CD1c-positive myeloid dendritic cell (primary cell): ENCODE data around the gene FHIT.
"Not testable (repeated sequence)": the region's sequence is repeated elsewhere in the genome, so short reads cannot be mapped to it uniquely, and the experiment has no call there.

Experiments
- DNase-seq: peaks from one replicate; pipeline ENCODE4 v3.0.0-alpha.2; 2016; ENCODE audit errors: extremely low spot score

The FHIT gene

DNA sequence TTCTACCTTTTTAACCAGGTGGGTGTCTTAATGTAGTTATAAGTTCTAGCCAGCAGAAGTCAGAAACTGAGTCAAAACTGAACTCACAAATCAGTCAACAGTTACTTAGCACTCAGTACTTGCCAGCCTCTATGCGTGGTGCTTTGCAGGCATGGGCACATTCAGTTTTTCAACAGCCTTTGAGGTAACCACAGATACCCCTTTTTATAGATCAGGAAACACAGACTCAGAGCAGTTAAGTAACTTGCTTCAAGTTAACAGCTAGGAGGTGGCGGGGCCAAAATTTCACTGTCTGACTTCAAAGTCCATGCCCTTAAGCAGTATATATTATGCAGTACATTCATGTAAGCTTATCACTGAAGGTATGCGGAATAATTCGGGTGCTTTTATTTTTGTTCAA is 139.4 kb downstream of the FHIT start:
- no peak for DNase-seq

DNA sequence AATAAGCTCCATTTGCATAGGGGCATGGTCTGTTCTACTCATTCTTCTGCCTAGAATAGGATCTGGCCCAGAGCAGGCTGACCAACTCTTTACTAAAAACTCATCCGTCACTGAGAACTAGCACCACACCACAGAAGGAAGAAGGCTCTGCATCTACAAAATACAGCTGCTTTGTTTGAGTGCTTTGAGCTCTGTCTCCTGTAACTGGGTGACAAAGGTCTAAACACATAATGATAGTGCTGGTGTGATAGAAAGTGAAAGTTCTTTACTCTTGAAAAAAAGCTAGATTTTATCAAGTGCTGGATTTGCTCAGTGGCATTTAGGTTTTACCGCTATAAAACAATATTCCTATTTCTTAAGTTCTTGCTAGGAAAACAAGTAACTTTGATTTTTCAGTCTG is 140.7 kb downstream of the FHIT start:
- no peak for DNase-seq

DNA sequence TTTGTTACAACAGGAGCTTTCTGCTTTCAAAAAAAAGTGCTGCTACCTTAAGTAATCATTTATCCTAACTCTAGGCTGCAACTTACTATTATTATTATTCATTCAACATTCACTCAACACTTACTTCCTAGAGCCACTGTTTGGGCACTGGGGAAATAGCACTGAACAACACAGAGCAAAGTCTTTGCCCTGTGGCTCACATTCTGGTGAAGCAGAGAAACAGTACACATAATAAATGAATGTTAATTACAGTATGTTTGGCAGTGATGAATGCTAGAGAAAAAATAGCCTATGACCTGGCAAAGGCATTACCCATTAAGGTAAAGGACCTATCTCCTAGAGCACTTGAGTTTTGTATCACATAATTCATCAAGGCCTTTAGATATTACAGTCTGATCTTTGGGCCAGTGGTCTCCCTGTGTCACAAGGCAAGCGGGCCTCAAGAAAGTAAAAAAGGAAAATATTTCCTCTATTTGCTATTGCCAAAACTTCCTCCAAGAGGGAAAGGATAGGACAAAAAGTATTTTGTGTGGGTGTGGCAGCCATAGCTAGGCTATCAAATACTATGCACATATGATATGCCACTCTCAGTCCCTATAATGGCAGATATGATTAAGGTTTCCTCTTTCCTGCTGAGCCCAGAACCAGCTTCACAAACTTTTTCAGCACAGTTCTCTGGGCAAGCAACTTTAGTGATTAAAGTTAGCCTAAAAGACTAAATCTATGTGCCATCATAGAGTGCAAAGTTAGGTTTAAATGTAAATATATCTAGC is 142.8 kb downstream of the FHIT start:
- no peak for DNase-seq

DNA sequence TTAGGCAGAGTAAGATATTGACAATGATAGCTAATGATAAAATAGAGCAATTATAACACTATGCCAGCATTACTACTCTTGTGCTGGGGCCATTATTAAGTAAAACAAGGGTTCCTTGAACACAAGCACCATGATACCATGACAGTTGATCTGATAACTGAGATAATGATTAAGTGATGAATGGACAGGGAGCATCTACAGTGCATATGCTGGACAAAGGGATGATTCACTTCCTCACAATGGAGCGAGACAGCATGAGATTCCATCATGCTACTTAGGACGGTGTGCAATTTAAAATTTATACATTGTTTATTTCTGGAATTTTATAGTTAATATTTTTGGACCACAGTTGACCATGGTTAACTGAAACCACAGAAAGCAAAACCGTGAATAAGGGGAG is 156.6 kb downstream of the FHIT start:
- DNase-seq = no peak

DNA sequence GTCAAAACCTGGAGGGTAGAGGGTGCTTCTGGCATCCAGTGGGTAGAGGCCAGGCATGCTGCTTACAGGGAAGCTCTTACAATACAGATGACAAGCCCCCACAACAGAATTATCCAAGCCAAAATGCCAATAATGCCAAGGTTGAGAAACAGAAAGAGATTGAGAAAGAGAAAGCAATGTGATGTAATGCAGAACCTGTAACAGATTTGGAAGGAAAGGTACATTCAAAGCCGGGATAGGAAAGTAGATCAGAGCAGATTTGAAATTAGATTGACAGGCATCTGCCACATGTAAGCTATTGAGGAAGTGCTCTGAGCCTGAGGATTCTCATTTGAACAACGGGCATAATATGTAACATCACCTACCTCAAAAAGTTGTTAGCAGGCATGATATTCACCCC is 157.9 kb downstream of the FHIT start:
- no peak for DNase-seq

DNA sequence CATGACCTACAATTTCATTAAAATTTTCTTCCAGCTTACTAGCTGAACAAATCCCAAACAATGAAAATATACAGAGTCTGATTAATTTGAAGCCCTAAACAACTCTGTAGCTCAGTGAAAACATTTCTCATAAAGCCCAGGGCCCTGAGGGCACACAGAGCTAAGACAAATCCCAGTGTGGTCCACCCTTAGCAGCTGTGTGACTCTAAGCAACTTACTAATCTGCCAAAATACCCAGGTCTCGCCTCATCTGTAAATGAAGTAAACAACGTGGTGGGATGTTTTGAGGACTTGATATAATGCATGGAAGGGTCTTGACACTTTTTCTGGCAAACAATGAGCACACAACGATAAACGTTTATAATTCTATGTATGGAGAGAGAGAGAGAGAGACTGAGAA is 158.4 kb downstream of the FHIT start:
- no peak for DNase-seq

DNA sequence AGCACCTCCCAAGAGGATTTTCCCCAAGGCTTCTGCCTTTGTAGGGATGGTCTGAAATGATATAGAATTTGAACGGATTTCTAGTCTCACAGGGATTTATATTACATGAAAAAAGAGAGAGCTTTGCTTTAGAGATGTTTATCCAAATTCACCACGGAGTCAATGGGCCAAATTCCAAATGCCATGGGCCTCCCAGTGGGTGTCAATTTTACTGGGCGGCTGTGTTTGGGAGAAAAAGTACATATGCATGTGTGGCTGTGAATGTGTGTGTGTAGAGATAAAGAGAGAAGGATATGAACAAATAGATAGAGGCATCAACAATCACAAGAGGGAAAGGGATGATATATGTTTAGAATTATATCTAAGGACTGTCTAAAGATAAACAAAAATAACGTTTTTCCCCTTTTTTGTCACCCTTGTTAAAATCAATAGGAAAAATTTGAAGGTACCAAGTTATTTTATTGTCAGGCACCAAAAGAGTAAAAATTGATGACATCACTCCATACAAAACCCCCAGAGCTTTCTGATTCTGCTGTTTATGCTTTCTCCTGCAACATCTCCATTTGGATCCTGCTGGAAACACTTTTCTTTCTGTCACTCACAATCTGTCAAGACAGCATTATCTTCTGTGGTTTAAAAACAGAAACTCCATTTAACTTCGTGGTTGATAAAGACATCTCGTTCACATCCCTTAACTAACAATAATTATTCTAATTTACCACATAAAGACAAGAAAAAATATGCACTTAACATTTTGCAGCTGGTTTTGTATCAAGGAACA is 160.7 kb downstream of the FHIT start:
- no peak for DNase-seq

DNA sequence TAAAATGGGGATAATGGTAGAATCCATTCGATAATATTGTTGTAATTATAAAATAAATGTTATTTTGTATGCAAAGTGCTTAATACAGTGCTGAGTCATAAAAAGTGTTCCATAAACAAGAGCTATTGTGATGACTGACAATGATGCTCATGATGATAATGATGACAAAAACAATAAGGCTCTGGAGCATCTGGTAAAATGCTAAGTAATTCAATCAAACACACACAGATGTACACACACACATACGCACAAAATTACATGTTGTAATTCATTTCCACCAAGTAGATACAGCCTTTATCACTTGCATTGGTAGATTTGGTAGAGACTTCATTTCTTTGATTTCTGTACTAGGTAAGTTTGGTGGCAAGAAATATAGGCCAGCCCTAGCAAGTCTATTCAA is 163.8 kb downstream of the FHIT start:
- no peak for DNase-seq

DNA sequence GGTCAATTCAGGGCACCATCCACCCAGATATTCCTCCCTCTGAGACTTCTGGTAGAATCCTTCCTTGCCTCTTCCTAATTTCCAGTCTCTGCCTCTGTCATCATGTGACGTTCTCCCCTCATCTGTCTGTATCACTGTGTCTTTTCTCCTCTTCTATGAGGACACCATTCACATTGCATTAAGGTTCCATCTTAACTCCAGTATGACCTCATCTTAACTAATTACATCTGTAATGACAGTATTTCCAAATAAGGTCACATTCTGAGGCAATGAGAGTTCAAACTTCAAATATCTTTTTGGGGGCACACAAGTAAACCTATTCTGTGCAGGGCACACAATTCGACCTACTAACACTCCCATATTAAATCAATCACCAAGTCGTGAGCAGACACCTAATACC is 169.7 kb downstream of the FHIT start:
- DNase-seq = no peak

DNA sequence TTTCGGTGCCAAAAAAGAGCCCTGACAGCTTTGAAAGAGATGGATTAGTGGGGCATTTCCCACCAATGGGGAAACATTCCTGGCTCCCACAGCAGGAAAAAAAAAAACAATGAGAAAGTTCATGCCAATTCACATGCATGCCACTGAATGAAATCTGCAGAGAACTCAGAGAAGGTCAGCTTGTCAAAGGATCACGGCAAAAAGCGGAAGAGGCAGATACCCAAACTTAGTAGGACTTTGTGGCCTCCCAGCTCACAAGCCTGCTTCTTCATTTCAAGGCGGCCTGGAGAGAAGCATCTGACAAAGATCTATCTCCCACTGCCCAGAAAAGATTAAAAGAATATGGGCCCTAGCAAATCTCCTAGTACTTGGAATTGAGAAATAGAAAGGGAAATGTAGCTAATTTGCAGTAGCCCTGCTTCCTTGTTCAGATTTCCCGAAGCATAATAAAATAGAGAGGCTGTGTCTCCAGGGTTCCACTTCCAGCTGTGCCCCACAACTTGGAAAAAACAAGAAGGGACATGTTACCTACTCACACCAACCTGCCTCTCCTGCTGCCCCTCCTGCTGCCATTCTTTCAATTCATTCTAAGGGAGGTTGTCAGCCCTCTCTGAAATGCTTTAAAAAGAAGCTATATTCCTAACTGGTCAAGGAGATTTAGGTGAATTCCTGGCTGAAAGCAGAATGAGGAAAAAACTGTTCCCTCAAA is 170.4 kb downstream of the FHIT start:
- DNase-seq = no peak

DNA sequence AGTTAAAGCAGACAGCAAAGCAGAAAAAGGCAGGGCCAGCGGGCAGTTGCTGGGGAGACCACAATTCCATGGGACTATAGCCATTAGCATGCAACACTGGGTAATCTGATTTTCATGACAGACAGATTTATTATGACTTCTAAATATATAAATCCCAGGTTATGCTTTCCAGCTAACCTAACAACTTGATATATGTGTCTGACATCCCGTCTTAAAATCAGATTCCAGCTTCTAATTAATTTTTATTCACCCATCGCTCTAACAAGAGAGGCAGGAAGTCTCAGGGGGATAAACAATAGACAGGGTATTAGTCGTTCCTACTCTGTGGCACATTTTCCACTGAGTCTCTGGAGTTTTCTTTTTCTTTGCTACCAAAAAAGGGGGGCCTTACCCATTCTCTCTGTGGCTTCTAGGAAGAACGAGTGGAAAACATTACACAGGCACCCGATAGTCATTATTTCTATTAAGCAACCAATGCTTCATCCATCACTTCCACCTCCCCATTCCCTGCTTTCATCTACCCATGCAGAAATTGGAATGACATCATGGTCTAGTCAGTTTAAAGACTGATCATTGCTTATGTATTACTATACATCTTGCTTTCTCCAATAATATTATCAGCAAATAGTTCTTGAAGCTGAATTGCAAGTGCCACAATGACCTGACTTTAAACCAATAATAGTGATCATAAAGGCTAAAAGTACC is 173.1 kb downstream of the FHIT start:
- no peak for DNase-seq

DNA sequence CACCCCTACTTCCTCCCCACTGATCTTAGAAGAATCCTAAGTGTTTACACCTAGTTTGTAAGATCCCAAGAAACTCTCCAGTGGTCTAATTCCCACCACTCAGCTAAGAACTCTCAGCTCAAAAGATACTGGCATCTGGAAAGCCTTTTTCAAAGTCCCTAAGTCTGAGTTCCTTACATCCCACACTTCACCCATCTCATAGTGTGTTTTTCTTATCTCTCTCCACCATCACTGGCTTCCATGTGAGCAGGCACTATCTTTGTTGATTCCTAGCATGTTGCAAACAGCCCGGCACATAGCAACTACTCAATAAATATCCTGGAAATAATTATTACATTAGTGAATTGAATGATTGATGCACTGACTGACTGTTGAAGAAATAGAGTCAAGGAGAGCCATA is 173.7 kb downstream of the FHIT start:
- no peak for DNase-seq

DNA sequence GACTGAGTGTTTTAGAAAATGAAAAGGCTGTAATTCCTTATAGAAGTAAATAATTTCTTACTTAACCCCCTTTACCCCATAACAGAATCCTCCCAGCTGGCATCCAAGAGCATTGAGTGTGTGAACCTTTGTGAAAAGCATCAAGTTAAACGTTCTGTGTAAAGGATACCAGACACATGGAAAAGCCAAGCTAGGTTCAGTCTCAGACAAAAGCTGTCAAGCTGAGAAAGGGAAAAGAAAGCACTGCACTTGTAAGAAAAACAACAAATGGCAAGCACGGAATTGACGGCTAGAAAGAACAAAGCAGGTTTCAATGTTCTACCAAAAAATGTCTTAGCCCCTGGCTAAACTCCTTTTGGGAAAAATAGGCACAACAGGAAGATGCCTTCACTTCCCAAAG is 176.5 kb downstream of the FHIT start:
- DNase-seq = no peak

DNA sequence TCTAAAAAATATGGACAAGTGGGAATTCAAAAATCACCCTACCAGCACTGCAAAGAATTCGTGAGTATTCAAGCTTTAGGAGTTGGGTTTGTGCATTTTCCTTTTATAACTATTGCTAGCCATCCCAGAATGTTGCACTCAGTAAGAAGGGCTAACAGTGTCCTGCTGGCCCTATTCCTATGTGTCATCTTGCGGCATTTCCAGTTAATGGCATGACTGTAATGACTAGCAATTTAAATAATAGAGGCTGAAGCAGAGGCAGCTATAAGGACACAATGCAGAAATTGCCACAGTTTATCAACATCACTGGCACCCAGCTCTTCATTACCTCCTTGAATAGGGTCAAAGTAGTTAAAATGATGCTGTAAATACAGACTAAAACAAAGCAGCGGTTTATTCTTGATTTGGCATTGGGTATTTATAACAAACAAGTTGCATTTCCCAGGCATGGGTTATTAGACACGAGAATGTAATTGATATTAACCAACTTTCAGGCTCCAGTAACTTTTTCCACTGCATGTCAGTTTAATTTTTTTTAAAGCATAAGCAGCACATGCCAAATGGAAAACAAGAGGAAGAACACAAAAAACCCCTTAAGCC is 177.6 kb downstream of the FHIT start:
- DNase-seq = no peak

DNA sequence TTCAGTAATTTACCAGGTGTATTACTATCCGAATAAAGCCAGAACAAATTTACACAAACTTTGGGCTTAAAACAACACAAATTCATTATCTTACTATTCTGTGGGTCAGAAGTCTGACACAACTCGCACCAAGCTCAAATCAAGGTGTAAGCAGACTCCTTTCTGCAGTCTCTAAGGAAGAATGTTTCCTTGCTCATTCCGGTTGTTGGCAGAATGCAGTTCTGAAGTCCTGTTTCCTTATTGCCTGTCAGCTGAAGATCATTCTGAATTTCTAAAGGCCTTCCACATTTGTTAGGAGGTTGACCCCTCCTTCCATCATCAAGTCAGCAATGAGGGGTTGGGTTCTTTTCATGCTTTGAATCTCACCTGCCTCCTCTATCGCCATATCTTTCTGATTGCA is 183.2 kb downstream of the FHIT start:
- DNase-seq = no peak

DNA sequence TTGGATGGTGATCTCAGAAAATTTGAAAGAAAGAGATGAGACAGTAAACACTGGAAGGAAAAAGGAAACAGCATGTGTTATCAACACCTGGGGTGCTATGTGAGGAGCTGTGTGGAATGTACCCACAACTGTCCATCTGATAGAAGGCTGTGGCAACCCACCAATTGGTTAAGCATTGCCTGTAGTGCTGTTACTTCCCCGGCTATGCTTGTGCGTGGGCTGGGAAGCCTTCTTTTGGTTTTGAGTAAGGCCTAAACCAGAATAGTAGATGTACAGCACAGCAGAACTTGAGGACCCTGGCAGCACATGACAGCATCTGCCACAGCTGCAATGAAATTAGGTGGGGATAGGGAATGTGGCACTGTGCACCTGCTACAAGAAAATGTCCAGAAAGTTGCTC is 184.5 kb downstream of the FHIT start:
- no peak for DNase-seq

DNA sequence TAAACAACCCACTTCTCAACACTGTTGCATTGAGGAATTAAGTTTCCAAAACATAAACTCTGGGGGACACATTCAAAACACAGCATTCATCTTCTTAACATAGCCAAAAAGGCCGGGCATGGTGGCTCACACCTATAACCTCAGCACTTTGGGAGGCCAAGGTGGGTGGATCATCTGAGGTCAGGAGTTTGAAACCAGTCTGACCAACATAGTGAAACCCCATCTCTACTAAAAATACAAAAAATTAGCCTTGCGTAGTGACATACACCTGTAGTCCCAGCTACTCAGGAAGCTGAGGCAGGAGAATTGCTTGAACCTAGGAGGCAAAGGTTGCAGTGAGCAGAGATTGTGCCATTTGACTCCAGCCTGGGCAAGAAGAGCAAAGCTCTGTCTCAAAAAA is 185.0 kb downstream of the FHIT start:
- not testable (repeated sequence) for DNase-seq

DNA sequence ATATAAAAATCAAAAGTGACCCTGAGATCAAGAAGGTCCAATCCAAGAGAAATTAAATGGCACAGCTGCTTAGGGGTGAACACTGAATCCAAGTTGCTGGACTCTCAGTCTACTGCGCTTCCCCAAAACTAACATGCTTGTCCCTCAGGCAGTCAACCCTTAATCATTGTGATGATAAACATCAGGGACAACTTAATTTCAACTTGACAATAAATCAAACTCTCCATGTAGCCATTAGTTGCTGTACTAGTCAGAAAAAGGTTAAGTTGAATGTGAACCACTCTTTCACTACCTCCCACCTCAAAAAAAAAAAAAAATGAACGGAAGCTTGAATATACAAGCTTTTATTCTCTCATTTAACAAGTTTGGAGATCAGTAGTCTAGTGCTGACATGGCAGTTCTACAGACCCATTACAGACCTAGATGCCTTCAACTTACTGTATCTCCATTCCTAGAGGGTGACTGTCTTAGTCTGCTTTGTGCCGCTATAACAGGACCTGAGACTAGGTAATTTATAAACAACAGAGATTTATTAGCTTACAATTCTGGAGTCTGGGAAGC is 185.7 kb downstream of the FHIT start:
- no peak for DNase-seq

DNA sequence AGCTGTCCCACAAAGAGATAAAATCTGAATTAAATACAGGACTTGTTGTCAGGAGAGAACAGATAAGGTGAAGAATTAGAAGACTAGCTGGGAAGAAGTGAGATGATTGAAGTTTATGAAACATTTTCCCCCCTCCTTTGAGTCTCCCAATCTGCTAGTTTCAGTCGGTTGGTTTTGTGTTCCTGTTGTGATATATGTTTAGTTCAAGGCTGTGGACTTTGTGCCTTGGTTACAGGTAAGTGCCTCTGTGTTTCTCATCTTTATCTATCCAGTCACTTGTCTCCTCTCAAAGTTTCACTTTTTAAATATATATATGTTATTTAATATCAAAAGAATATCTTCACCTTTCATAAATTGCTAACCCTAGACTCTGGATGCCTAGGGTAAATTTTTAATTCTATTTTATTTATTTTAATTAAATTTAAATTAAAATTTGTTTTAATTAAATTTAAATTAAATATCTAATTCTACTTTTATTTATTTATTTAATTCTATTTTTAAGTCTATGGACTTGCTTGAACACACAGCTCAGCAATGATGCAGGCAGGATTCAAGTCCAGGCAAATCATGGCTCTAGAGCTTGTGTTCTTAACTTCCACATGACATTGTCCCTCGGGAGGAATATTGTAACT is 190.0 kb downstream of the FHIT start:
- DNase-seq = no peak

DNA sequence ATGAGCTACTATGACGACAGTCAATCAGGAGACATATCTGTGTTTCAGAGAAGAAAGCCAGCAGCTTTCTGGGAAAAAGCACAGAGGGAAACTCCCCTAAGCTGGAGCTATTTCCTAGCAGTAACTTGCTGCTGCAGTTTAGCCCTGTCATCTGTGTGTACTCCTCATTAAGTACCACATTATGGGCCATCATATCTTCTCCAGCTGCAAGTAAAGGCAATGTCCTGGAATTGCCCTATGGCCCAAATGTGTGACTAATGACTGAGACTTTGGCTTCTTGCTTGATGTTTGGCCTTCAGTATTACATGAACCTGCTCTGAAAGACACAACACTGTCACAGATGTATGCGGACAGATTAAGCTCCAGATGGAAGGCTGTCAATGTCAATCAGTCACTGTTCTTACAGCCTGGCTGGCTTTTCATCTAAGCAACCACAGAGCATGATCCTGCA is 190.8 kb downstream of the FHIT start:
- DNase-seq = no peak

DNA sequence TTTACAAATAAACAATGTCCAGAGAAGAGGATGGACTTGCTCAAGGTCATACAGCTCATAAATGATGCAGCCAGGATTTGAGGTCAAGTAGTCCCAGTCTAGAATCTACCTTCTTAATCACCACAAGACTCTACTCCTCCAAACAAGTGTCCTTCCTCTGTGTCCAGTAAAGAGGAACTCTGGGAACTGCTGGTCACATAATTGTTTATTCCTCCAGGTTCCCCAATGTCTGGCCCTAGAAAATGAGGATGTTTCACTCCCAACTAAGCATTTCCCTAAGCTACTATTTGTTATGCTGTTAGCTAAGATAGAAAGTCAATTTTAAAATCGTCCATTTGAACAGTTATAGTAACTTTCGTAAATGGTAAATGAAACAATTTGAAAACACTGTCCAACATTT is 192.4 kb downstream of the FHIT start:
- DNase-seq = peak; percentile 28
